Left forelimb (tissue), 1 donor: ENCODE measurements around the gene GPR6.

Experiments
- DNase-seq: peaks from one replicate; pipeline ENCODE4 v3.0.0-alpha.2; 2018; ENCODE audit warnings: low spot score

GPR6 gene, protein sequence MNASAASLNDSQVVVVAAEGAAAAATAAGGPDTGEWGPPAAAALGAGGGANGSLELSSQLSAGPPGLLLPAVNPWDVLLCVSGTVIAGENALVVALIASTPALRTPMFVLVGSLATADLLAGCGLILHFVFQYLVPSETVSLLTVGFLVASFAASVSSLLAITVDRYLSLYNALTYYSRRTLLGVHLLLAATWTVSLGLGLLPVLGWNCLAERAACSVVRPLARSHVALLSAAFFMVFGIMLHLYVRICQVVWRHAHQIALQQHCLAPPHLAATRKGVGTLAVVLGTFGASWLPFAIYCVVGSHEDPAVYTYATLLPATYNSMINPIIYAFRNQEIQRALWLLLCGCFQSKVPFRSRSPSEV

DNA sequence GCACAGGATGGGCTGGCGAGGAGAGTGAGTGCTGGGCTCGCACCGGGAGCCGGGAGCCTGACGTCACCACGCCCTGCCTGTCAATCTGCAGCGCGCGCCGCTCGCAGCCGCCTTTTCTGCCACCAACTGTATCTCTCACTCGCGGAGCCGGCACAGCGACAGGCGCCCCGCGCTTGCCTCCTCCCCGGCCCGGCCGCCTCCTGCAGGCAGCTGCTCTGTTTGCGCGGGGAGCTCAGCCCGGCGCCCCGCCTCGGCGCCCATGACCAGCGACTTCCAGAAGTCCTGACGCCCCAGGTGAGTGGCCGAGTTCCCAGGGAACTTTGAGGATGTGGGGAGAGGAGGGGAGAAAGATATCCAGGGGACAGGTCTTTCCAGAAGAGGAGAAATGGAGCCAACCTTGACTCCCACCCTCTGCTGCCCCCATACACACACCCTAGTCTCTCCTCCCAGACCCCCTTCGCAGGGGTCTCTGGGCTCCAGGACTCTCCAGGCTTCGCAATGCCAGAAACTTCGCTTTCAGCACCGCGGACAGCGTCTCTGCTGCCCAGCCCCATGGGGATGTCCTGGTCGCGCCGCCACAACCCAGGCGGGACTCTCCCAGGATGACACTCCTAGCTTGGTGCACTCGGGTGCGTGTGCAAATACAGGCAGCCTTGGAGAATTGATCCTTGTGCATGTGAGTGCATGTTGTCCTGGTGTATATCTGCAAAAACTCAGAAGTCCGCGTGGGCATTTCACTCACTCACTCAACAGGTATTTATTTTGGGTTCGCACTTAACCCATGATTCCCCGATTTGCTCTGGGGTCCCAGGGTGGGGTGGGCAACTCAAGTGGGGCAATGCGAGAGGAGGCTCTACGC is at the start of gene GPR6:
GPR6 (plus strand) TSS at position 138 of the 859 bp plus-strand sequence. CDS start 802 bp downstream, outside the sequence.
- peak; percentile 78 for DNase-seq

DNA sequence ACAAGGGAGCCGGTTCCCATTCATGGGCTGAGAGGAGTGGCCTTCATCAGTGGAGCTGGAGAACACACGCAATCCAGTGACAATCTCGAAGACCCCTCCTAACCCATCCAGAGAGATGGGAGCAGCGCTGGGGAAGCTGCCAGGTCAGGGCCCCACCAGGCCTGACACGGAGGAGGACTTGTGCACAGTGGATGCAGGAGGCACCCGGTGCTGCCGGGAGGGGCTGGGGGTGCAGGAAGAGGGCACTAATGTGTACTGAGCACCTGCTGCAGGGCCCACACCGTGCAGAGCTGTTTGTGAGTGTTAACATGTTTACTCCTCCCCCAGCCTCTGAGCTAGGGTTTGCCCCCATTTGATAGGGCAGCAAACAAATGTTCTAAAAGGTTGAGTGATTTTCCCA is 43.8 kb upstream of the GPR6 start:
- DNase-seq = no peak

DNA sequence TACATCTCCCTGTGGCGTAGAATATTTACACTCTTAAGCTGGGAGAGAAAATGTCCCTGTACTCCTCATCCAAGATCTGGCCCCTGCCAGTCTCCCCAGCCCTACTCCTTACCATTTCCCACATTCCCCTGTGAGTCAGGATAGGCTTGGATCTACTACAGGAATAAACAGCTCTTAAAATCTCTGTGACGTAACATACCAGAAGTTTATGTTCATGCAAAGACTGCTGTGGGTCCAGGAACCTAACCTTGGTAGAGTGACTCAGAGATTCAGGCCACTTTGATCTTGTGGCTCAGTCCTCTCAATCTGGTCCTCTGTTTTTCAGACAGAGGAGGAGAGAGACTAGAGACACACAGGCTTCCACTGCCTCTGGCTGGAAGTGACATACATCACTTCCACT is 38.5 kb upstream of the GPR6 start:
- no peak for DNase-seq

DNA sequence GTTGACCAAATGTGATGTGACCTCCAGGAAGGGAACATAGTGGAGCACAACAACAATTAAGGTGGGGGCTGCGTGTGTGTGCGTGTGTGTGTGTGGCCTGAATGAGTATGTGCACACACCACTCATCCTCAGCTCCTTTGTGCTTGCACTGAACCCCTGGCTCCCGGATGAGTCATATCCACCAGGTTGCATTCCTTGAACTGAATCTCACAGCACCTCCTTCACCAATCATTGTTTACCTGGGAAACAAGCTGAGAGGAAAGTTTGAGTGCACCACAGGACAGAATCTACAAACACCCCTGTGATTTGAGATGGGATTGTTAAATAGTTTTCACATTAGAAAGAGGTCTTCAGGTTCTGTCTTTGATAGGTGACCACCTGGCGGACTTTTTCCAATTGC is 33.7 kb upstream of the GPR6 start:
- no peak for DNase-seq

DNA sequence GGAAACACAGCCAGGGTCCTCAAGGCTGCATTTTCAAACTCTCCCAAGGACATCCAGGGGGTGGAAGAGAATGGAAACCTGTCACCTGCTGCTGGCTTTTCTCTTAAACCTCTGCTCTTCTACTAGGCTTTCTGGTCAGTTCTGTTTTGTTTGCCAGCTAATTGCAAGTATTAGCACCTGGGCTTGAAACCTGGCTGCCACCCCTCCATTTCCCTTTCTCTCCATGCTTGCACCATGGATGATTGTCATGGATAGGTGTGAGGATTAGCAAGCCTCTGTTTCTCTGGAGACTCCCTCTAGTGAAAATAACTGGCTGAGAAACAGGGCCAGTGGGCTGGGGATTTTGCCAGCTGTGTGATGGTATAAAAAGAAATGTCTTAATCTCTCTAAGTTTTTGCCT is 33.0 kb upstream of the GPR6 start:
- no peak for DNase-seq

DNA sequence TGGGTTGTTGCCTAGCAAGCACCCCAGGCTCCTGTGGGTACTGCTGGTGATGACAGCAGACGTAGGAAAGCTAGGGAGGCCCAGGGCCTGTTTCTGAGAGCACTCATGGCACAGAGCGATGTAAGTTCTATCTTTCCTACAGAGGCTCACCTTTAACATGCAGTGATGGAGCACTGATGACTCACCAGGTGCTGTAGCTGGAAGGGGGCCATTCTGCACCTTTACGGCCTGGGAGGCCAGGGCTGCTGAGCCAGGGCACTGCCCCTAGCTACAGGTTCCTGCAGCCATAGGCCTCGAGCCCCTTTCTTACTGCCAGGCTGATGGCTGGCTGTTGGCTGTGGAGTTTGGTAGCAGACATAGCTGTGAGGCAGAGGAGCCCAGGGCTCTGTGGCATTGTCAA is 31.1 kb upstream of the GPR6 start:
- no peak for DNase-seq

DNA sequence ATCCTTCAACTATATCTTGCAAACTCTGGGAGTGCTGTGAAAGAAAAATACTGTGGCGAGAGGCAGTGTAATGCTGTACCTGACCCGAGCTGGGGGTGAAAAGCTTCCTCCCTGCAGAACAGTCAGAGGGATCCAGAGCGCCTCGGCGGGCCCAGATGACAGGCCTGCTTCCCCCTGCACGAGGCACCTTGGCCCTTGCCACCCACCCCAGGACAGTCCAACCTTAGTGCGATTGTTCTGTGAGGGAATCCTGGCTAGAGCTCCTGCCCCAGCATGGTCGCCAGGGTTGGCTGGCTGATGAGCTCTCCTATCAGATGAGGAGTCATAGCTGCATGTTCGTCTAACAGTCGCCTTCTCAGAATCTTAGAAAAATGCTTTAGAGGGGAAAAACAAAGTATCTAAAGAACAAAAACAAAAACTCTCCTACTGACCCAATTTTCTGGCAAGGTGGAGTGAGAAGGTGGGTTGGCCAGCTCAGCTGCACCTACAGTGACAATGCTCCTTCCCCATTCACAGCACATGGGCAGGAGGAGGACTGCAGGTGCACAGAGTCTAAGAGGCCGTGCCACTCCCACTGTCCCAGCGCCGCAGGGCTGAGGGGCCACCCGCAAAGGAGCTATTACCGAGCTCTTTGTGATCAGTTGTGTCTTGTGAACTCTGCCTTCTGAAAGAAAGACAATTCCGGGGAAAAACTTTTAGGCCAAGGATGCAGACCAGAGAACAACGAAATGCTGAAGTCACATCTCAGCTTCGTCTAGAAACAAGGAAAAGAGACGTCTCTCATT is 28.6 kb upstream of the GPR6 start:
- no peak for DNase-seq

DNA sequence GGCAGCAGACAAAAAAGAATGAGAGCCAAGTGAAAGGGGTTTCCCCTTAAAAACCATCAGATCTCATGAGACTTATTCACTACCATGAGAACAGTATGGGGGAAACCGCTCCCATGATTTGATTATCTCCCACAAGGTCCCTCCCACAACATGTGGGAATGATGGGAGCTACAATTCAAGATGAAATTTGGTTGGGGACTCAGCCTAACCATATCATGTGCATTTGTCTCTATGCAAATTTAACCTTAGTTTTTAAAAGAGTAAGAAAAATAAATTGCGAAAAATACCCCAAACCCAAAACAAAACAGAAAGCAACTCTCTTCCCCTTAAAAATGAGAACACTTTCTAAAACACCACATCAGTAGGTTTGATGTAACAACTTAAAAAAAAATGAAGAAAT is 22.6 kb upstream of the GPR6 start:
- no peak for DNase-seq

DNA sequence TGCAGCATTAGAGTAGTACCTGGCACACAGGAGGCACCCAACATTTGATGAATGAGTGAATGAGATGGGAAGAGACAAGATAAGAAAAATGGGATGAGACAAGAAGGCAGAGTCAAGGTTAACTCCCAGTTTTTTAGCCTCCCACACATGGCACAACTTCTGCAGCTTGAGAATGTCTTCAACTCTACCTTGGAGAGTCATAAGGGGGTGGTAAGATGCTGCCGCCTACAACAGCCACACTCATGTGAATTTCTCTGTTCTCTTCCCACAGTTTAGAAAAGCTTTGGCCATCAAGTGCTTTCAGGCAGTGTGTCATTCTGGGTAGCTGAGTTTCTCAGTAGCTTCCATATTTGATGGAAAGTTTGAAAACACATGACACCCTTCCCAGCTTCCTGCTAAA is 19.5 kb upstream of the GPR6 start:
- DNase-seq = no peak

DNA sequence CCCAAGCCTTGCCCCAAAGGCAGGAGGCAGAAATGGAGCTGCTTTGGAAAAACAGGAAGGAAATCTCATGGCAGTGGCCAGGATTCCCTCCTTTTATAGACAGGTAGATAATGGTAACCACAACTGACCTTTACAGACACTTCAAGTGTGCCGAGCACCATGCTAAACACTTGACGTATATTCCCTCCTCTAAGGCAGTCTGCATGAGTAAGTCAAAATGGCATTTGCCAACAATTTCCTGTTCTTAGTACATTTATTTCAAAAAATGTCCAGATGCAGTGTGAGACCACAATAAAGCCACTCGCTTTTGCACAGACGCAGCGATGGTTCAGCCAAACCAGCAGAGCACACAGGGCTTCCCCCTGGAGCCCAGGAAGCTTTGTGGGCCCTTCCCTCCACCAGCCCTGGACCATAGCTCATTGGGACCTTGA is 16.5 kb upstream of the GPR6 start:
- DNase-seq = no peak

DNA sequence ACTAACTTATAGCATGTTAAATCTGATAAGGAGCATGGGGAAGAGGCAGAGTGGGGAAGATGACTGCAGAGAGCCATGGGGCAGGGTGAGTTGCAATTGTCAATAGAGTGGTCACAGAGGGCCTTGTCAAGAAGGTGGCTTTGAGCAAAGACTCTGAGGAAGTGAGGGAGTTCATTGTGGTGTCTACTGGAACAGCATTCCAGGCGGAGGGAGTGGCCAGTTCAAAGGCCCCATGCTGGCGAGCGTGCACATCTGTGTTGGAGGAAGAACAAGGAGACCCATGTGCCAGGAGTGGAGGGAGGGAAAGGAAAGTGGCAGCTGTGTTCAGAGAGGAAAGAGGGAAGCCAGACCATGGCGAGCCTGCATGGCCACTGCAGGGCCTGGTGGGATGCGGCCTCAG is 15.8 kb upstream of the GPR6 start:
- no peak for DNase-seq

DNA sequence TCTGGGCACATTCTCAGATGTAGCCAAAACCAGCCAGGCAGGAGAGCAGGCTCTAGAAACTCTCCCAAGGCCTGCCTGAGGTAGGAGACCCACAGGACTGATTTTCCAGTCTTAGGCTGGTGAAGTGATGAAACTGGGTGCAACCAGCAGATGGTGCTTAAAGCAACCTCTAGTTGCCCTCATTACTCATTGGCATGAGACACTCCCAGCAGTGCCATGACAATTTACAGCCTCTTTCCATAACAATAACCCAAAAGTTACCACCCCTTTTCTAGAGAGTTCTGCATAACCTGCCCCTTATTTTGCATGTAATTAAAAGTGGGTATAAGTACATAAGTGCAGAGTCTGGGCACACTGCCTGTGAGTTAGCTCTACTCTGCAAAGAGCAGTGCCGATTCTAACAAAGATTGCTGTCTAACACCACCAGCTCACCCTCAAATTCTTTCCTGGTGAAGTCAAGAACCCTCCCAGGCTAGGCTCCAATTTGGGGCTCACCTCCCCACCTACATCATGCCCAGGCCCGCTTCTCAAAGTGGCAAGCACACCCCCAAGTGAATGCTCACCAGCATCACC is 14.4 kb upstream of the GPR6 start:
- no peak for DNase-seq

DNA sequence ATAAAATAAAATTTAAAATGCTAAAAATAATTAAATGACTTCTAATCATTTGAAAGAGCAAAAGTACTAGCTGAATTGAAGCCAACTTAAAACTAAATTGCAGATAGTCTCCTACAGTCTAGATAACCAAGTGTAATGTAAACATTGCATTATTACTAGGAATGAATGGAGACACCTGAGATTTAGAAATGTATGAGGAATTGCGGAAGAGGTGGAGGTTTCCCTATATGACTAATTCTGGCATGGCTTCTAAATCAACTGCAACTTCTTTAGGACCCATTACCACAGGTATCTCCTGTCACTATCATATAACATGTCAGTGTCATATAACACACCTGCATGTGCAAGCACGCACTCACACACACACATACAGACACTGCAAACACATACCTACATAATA is 13.2 kb upstream of the GPR6 start:
- no peak for DNase-seq

DNA sequence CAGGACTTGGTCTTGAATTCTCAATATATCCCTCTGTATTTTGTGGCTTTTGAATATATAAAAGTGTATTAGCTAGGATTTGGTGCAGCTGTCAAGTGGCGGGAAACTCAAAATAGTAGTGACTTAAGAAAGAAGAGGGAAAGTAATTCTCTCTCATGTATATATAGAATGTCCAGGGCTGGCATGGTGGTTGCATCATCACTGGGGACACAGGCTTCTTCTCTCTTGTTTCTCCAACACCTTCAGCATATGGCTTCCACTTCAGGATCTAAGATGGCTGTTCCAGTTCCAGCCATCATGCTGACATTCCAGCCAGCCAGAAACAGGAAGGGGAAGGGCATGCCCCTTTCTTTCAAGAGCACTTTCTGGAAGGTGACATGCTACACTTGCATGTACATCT is 11.8 kb upstream of the GPR6 start:
- no peak for DNase-seq

DNA sequence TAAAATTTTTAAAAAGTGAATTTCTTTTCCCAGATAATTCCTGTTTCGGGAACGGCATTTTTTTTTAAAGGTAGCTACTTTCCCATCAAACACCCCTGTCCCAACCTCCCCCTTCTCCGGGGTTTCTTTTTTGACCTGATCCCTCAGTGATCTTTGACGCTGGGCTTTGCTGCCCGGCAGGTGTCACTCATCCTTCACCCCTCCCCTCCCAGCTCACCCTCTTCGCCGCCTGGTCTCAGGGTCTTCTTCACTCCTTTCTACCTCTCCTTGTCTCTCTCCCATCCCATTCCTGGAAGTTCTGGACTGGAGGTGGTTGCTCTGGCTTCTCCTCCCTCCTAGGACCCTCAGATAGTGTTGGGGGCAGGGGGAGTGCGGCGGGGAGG is 329 bp upstream of the GPR6 start:
- DNase-seq = no peak

DNA sequence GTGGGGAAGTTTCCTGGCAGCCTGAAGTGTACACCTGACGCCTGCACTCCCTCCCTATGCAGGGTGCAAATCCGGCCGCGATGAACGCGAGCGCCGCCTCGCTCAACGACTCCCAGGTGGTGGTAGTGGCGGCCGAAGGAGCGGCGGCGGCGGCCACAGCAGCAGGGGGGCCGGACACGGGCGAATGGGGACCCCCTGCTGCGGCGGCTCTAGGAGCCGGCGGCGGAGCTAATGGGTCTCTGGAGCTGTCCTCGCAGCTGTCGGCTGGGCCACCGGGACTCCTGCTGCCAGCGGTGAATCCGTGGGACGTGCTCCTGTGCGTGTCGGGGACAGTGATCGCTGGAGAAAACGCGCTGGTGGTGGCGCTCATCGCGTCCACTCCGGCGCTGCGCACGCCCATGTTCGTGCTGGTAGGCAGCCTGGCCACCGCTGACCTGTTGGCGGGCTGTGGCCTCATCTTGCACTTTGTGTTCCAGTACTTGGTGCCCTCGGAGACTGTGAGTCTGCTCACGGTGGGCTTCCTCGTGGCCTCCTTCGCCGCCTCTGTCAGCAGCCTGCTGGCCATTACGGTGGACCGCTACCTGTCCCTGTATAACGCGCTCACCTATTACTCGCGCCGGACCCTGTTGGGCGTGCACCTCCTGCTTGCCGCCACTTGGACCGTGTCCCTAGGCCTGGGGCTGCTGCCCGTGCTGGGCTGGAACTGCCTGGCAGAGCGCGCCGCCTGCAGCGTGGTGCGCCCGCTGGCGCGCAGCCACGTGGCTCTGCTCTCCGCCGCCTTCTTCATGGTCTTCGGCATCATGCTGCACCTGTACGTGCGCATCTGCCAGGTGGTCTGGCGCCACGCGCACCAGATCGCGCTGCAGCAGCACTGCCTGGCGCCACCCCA is 1.2 kb downstream of the GPR6 start:
- DNase-seq = no peak

DNA sequence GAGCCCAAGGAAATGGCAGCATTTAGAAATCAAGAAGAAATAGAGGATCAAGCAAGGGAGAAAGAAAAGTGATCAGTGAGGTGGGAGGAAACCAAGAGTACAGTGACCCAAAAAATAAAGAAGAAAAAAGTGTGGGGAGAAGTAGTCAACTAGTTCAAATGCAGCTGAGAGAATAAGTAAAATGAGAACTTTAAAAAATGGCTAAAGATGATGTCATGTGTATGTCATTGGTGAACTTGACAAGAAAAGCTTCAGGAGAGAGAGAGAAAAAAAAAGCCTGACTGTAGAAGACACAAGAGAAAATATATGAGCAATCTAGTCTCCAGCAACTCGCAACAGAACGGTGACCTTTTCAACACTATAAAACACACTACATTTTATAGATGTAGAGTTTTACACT is 6.3 kb downstream of the GPR6 start:
- DNase-seq = no peak

DNA sequence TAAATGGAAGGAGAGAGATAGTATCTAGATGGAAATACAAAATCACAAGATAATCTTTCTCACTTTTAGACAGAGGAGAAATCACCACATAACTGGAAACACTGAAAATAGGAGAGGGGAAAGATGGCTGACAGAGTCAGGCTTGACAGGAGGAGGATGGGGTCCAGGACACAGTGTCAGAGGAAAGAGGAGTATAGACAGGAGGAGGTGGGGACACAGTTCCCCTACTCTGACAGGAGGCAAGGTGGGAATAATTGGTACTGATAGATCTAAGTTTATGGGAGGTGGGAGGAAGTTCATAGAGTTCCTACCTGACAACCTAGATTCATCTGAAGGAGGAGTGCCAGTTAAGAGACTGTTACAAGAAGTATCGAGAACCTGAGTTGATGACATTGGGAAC is 9.1 kb downstream of the GPR6 start:
- DNase-seq = no peak

DNA sequence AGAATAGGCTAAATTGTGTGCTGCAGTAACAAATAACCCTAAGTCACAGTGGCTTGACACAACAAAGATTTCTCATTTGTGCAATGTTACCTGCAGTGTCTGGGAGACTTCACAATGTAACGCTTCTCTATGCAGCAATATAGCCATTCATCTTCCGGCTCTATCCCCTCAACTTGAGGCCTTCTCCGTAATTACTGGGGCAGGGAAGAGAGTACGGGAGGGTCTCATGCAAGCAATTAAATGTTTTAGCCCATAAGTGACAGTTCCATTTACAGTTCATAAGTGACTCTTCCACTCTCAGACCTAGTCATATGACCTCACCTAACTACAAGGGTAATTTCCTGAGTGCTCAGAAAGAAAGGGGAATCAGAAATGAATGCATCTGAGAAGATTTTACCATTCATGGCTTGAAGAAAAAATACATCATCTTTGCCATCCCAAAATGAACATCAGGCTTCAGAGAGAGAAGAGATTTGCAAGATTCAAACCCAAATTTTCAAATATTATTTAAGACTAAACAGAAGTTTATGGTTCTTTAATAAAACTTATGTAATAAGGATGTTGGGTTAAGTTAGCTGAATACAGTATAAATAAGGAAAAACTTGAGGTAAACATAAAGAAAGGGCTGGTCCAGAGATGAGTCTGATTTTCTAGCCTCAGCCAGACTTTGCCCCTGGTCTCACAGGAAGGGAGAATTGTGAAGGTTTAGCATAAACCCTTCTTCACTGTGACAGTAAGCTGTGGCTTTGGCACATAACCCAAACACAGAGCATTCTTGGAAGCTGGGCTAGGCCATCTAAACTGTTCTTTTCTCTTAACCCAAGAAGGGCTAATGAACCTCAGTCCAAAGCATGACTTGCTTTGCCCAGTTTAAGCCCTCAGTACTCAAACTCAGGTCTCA is 13.3 kb downstream of the GPR6 start:
- DNase-seq = no peak

DNA sequence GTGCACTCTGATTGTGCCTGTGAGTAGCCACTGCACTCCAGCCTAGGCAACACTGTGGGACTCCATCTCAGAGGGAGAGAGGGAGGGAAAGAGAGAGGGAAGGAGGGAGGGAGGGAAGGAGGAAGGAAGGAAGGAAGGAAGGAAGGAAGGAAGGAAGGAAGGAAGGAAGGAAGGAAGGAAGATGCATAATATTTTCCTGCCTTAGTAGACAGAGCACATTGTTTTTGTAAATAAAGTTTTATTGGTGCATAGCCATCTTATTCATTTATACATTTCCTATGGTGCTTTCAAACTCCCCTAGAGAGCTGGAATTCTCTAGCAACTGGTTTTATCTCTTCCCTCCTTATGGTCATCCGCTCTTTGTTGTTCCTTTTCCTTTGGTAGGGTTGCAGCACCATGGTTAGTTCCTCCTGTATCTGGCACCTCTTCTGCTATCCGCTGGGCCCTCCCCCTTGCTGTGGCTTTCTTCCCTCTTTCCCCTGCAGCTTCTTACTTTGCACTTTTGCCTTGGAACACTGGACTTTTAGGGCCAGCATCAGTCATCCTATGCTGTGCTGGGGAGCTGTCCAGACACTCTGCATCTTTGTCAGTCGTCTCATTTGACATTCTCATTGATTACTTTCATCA is 20.2 kb downstream of the GPR6 start:
- DNase-seq = no peak
